Aorta (tissue), 4 donors: ENCODE data around the gene KLHL24. TPM values are rescaled to one million over a fixed set of nuclear protein-coding genes. Genes with fewer than 3 reads are reported as not detected.

Experiments
- polyA plus RNA-seq, 2 donors: library from polyadenylated mRNA; stranded (reverse); fragments of 200-250 nt; gene quantifications; one replicate each; pipeline ENCODE4 v1.2.3, GENCODE V29; 2013
- total RNA-seq, 2 donors: library from RNA; stranded (reverse); fragmentation: NEBNext Ultra II Directional; extraction: Animal tissue kit (Norgen Biotek cat#: 25700); gene quantifications; one replicate each; pipeline ENCODE4 v1.2.1, GENCODE V29; 2021
- donor health status: healthy with polysubstance abuse.
- donor health status: Bipolar disorder and iron deficiency.
- donor health status: DM: no; HTN: no; CAD: no.
- donor health status: DM: yes; HTN: yes; CAD: no.

KLHL24 gene
- total and polyA plus RNA-seq, 4 donors = 10.8 to 62.6 (median 23.9) TPM

Other genes with a start within 250 kb of the KLHL24 start
- gene MCF2L2, start 207.0 kb upstream of the KLHL24 start, total RNA-seq = 1 to 10 TPM in 1 of 2 donors, under 1 TPM in 1; 0.75 to 1.0 TPM
- gene MCF2L2, start 207.0 kb upstream of the KLHL24 start, polyA plus RNA-seq = under 1 TPM; 0.13 to 0.33 TPM
- 1 to 10 TPM; 4.6 to 6.8 TPM for gene KLHL6, start 79.9 kb upstream of the KLHL24 start, total RNA-seq
- 1 to 10 TPM in 1 of 2 donors, under 1 TPM in 1; 0.18 to 1.3 TPM for gene KLHL6, start 79.9 kb upstream of the KLHL24 start, polyA plus RNA-seq
- gene YEATS2, start 62.2 kb downstream of the KLHL24 start, total RNA-seq = 10 to 100 TPM; 25.8 to 48.1 TPM
- gene YEATS2, start 62.2 kb downstream of the KLHL24 start, polyA plus RNA-seq = 1 to 10 TPM; 4.5 to 9.8 TPM
- 1 to 10 TPM; 1.7 TPM for gene MAP6D1, start 190.0 kb downstream of the KLHL24 start, total RNA-seq
- not detected for gene MAP6D1, start 190.0 kb downstream of the KLHL24 start, polyA plus RNA-seq
- gene PARL, start 249.3 kb downstream of the KLHL24 start, total RNA-seq = 10 to 100 TPM; 49.5 to 56.5 TPM
- gene PARL, start 249.3 kb downstream of the KLHL24 start, polyA plus RNA-seq = 10 to 100 TPM; 64.2 to 76.4 TPM